ENCODE measurements around the gene RGL2. TPM values are rescaled to one million over a fixed set of nuclear protein-coding genes. Genes with fewer than 3 reads are reported as not detected.
A peak's percentile ranks its signal among the peaks of the same experiment; 100 is the strongest.

The RGL2 gene
- total and polyA plus RNA-seq, 10 donors = 73.3 to 212 (median 142) TPM

DNA sequence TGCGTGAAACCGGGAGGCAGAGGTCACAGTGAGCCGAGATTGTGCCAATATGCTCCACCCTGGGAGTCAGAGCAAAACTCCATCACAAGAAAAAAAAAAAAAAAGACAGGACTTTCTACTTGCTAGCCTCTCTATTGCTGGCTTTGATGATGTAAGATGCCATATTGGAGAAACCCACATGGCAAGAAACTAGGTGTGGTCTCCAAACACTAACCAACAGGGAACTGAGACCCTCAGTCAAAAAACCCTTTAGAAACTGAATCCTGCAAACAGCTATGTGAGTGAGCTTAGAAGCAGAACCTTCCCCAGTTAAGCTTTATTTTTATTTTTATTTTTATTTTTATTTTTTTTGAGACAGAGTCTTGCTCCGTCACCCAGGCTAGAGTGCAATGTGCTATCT lies 37.2 kb upstream of the RGL2 start:
- TF ChIP-seq, protein P1, sequence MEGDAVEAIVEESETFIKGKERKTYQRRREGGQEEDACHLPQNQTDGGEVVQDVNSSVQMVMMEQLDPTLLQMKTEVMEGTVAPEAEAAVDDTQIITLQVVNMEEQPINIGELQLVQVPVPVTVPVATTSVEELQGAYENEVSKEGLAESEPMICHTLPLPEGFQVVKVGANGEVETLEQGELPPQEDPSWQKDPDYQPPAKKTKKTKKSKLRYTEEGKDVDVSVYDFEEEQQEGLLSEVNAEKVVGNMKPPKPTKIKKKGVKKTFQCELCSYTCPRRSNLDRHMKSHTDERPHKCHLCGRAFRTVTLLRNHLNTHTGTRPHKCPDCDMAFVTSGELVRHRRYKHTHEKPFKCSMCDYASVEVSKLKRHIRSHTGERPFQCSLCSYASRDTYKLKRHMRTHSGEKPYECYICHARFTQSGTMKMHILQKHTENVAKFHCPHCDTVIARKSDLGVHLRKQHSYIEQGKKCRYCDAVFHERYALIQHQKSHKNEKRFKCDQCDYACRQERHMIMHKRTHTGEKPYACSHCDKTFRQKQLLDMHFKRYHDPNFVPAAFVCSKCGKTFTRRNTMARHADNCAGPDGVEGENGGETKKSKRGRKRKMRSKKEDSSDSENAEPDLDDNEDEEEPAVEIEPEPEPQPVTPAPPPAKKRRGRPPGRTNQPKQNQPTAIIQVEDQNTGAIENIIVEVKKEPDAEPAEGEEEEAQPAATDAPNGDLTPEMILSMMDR (IDR thresholded peaks at IDR 0.05 in 8 of 11, conservative IDR thresholded peaks at IDR 0.05 in 3 of 11) = no peak
- TF ChIP-seq POLR2A (IDR thresholded peaks at IDR 0.05) (no peak), POLR2AphosphoS5 (IDR thresholded peaks at IDR 0.05) (no peak)
- Histone ChIP-seq H3K27ac (no peak overlapping the region), H3K4me3 (no peak overlapping the region), H3K9me3 (no peaks in the 10 kb centered on the region), H3K27me3 (replicated peaks in 1 of 7) (no peaks in the 10 kb centered on the region), H3K36me3 (no peaks in the 10 kb centered on the region), H3K4me1 (peaks cover 0 to 22% (median 0%) of the 10 kb centered on the region in 6 donors)
- no peak for DNase-seq
- intact Hi-C loops (cut with DNase I; ENCODE audit: low total_unique reads) = no loop called here
- WGBS, 5 donors = 80 to 92% (median 85%) methylated on average over 4 of the region's 4 CpGs

DNA sequence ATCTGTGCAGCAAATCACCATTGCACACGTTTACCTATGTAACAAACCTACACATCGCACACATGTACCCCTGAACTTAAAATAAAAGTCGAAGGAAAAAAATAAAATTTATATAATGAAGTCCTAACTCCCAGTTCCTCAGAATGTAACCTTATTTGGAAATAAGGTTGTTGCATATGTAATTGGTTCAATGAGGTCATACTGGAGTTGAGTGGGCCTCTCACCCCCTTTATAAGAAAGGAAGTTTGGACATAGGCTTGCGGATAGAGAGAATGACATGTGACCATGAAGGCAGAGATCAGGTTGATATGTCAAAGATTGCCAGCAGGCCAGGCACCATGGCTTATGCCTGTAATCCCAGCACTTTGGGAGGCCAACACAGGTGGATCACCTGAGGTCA lies 34.9 kb upstream of the RGL2 start:
- H3K4me3 ChIP-seq = no peak overlapping the region
- no peak for DNase-seq
- 82 to 87% (median 84%) methylated on average over 4 of the region's 4 CpGs for WGBS, 5 donors
- H3K9me3 ChIP-seq = no peaks in the 10 kb centered on the region
- no peaks in the 10 kb centered on the region for H3K27me3 ChIP-seq (replicated peaks in 1 of 7)
- no peaks in the 10 kb centered on the region for H3K36me3 ChIP-seq
- H3K4me1 ChIP-seq = peaks cover 0 to 24% (median 2%) of the 10 kb centered on the region in 6 donors
- intact Hi-C loops (cut with DNase I; ENCODE audit: low total_unique reads) = no loop called here
- TF ChIP-seq, protein P1 (IDR thresholded peaks at IDR 0.05 in 8 of 11, conservative IDR thresholded peaks at IDR 0.05 in 3 of 11) = no peak
- TF ChIP-seq POLR2AphosphoS5 (IDR thresholded peaks at IDR 0.05) (no peak), POLR2A (IDR thresholded peaks at IDR 0.05) (no peak)
- no peak overlapping the region for H3K27ac ChIP-seq

DNA sequence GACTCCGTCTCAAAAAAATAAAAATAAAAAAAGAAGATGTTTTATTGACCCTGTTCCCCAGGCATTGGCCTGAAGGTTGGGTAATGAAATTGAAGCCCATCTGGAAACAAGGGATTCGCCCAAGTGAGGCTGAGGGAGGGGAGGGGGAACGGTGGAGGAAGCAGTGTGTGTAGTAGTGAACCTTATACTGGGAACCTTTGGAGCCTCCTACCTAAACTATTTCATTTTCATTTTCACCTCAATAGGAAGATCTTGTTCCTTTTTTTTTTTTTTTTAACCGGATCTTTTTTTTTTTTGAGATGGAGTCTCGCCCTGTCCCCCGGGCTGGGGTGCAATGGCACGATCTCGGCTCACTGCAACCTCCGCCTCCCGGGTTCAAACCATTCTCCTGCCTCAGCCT lies 32.0 kb upstream of the RGL2 start:
- Histone ChIP-seq H3K4me1 (peaks cover 0 to 28% (median 2%) of the 10 kb centered on the region in 6 donors), H3K36me3 (no peaks in the 10 kb centered on the region), H3K4me3 (peak overlapping the region in 1 of 8 donors; percentile 24), H3K27me3 (replicated peaks in 1 of 7) (no peaks in the 10 kb centered on the region), H3K27ac (peak overlapping the region in 4 of 8 donors; percentile 8 to 51 (median 22)), H3K9me3 (no peaks in the 10 kb centered on the region)
- 60 to 72% (median 62%) methylated on average over 7 to 10 of the region's 10 CpGs for WGBS, 5 donors
- no peak for TF ChIP-seq POLR2AphosphoS5 (IDR thresholded peaks at IDR 0.05)
- TF ChIP-seq, protein P1 (IDR thresholded peaks at IDR 0.05 in 8 of 11, conservative IDR thresholded peaks at IDR 0.05 in 3 of 11) = no peak
- TF ChIP-seq POLR2A (IDR thresholded peaks at IDR 0.05) = no peak
- intact Hi-C loops (cut with DNase I; ENCODE audit: low total_unique reads) = no loop called here
- DNase-seq = no peak

DNA sequence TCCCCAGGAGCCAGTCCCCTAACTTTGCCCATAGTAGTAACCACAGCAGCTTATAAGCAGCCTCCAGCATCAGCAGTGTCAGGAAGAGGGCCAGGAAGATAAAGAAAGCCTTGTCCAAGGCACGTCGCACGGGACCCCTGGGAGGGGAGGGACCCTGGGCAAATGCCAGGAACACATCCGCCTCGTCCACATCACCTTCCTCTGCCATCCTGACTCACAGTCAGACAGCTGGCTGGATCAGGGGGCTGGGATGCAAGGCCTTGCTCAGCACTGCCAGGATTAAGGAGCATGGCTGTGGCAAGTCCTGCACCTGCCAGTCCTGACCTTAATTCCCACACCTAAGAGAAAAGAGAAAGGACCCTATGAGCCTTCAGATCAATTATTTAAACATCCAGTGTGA lies 30.3 kb upstream of the RGL2 start:
- peak overlapping the region in 3 of 8 donors; percentile 1 to 58 (median 17) for H3K27ac ChIP-seq
- no peak for DNase-seq
- 61 to 91% (median 67%) methylated on average over 3 to 5 of the region's 5 CpGs for WGBS, 5 donors
- H3K4me3 ChIP-seq = no peak overlapping the region
- no peaks in the 10 kb centered on the region for H3K27me3 ChIP-seq (replicated peaks in 1 of 7)
- peaks cover 0 to 43% (median 11%) of the 10 kb centered on the region in 6 donors for H3K4me1 ChIP-seq
- intact Hi-C loops (cut with DNase I; ENCODE audit: low total_unique reads) = no loop called here
- TF ChIP-seq POLR2AphosphoS5 (IDR thresholded peaks at IDR 0.05) (no peak), POLR2A (IDR thresholded peaks at IDR 0.05) (no peak)
- TF ChIP-seq, protein P1 (IDR thresholded peaks at IDR 0.05 in 8 of 11, conservative IDR thresholded peaks at IDR 0.05 in 3 of 11) = no peak
- H3K36me3 ChIP-seq = no peaks in the 10 kb centered on the region
- H3K9me3 ChIP-seq = no peaks in the 10 kb centered on the region

Measured in spleen (tissue), 11 donors.